PFSK-1 (cell line): Measurements from ENCODE around the gene PCNT.

ENCODE experiments used
- POLR2AphosphoS5 ChIP-seq: IDR thresholded peaks from 2 replicates; pipeline ENCODE4 v1.6.1; 2012; ENCODE audit warnings: low read depth, mild to moderate bottlenecking, control low read depth, low read length, moderate library complexity
- SIN3A ChIP-seq: IDR thresholded peaks from 2 replicates; pipeline ENCODE4 v1.6.1; 2012; ENCODE audit warnings: mild to moderate bottlenecking, low read length, moderate library complexity, borderline replicate concordance; ENCODE audit not compliant: insufficient read depth
- TAF1 ChIP-seq: IDR thresholded peaks from 2 replicates; pipeline ENCODE4 v1.6.1; 2012; ENCODE audit warnings: low read length, control low read depth, borderline replicate concordance; ENCODE audit not compliant: insufficient read depth
- TF ChIP-seq, protein P1 (sequence below), 2 experiments: IDR thresholded peaks; 2 replicates each; pipeline versions ENCODE4 v1.6.1 to v1.8.0; 2011 to 2012; ENCODE audit warnings: low read depth in 2 of 2, low read length in 2 of 2, control low read depth in 1 of 2, inconsistent platforms in 1 of 2, mild to moderate bottlenecking in 1 of 2, moderate library complexity in 1 of 2; ENCODE audit not compliant: insufficient read depth in 1 of 2

DNA sequence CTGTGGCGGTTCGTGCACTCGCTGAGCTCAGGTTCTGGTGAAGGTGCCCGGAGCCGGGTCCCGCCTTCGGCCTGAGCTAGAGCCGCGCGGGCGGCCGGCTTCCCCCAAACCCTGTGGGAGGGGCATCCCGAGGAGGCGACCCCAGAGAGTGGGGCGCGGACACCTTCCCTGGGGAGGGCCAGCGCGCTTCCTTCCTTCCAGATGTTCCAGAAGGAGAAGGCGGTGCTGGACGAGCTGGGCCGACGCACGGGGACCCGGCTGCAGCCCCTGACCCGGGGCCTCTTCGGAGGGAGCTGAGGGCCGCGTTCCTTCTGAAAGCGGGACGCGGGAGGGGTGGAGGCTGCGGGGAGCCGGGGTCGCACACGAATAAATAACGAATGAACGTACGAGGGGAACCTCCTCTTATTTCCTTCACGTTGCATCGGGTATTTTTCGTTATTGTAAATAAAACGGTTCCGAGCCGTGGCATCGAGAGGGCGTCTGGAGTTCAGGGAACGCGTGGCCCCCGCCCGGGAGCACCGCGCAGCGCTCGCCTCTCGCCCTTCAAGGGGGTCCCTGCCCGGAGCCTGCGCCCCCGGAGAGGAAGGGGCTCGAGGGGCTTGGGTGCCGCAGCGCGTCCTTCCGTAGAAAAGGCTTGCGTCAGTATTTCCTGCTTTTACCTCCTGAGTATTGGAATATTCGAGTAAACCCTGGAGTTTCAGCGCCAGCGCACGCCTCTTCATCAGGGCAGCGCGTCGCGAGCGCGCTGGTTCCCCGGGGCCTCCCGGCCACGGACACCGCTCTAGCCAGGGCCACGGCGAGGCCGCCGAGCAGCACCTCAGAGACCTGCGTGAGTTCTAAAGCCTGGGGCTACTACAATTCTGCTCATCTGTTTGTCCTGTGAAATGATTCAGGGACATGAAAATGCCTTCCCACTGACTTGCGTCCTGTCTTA, 26.4 kb upstream of the PCNT start:
- TF ChIP-seq SIN3A = no peak
- TF ChIP-seq POLR2AphosphoS5 = no peak
- TF ChIP-seq, protein P1, sequence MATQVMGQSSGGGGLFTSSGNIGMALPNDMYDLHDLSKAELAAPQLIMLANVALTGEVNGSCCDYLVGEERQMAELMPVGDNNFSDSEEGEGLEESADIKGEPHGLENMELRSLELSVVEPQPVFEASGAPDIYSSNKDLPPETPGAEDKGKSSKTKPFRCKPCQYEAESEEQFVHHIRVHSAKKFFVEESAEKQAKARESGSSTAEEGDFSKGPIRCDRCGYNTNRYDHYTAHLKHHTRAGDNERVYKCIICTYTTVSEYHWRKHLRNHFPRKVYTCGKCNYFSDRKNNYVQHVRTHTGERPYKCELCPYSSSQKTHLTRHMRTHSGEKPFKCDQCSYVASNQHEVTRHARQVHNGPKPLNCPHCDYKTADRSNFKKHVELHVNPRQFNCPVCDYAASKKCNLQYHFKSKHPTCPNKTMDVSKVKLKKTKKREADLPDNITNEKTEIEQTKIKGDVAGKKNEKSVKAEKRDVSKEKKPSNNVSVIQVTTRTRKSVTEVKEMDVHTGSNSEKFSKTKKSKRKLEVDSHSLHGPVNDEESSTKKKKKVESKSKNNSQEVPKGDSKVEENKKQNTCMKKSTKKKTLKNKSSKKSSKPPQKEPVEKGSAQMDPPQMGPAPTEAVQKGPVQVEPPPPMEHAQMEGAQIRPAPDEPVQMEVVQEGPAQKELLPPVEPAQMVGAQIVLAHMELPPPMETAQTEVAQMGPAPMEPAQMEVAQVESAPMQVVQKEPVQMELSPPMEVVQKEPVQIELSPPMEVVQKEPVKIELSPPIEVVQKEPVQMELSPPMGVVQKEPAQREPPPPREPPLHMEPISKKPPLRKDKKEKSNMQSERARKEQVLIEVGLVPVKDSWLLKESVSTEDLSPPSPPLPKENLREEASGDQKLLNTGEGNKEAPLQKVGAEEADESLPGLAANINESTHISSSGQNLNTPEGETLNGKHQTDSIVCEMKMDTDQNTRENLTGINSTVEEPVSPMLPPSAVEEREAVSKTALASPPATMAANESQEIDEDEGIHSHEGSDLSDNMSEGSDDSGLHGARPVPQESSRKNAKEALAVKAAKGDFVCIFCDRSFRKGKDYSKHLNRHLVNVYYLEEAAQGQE (IDR thresholded peaks at IDR 0.05; ENCODE audit: insufficient read depth in 1 of 2, low read depth in 2 of 2, low read length in 2 of 2) = no peak
- TF ChIP-seq TAF1 = no peak
